IPS DF 19.7 (cell line): ENCODE results near the gene F2.

Experiments
- DNase-seq: peaks from one replicate; pipeline ENCODE4 v3.0.0-alpha.2; 2013; ENCODE audit warnings: low read depth, low spot score

Gene F2

DNA sequence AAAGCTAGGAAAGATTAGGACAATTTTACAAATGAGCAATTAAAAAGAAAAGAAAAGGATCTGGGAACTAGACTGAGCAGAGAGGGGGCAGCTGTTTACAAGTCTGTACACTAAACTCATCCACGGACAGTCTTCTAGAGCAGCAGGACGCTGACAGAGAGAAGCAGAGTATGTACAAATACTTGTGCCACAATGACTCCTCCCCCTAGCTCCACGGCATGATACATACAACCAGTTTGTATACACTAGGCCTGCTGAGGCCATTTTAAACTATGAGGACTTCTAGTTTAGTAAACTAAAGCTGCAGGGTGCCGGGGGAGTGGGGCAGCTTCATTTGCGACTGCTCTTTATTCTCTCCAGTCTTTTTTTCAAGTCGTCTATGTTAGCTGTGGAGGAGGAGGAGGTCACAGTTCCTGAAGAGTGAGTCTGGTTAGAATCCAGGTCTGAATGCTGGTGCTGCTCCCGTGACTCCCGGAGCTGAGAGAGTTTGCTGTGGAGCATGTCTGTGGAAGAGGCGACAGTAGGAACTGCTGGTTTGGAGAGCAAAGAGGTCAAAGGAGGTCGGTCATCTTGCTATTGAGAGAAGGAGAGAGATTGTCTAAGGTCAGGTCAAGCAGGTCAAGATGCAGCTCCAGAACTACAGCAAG lies 24.8 kb downstream of the F2 start:
- DNase-seq = no peak

DNA sequence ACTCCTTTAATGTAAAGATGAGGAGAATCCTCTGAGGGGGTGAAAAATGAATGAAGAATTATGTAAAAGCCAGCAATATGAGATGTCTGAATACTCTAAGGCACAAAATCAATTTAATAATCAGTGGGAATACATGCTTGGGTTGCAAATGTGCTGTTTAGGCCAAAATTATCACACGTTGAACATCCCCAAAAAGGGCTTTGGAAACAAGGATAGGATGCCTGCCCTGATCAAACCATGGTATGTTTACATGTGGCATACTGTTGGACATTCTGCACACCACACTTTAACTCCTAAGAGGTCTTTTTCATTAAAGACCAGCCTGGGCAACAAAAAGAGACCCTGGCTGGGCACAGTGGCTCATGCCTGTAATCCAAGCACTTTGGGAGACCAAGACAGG lies 26.3 kb downstream of the F2 start:
- no peak for DNase-seq

DNA sequence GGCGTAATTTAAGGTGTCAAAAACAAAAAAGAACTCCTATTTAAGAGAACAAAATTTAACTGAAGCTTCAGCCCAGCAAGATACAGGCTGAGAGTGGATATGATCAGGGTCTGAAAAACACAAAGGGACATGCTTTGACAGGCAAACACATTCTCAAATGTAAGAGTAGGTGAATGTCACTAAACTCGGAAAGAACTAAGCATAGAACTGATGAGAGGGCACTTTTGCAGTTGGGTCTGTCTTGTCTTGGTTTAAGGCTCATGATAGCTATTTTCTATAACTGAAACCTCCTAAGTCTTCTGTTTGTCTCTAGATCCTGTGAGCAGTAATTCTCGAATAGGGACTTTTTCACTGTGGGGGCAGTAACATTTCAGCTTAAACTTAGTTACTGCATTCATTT lies 27.0 kb downstream of the F2 start:
- no peak for DNase-seq

DNA sequence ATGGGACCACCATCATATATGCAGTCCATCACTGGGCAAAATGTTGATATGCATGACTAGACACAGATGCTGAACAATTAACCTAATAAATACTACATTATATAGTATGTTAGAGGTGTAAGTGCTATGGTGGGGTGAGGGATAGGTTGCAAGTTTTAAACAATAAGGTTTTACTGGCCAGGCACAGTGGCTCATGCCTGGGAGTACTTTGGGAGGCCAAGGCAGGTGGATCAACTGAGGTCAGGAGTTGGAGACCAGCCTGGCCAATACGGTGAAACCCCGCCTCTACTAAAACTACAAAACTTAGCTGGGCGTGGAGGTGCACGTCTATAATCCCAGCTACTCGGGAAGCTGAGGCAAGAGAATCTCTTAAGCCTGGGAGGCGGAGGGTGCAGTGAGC lies 28.1 kb downstream of the F2 start:
- DNase-seq = no peak

DNA sequence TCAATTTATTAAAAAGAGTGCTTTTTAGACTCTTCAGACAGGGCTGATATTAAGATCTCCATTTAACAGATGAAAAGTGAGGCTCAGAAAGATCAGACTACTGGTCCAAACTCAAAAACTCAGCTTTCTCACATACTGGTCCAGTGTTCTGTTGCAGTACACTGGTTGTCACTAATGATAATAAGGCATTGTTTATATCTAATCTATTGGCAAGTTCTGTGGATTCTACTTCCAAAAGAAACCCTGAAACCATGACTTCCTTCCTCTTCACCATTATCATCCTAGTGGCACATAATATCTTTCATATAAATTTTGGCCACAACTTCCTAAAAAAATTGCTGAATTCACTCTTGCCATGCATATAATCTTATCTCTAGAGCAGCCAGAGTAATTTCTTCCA lies 36.9 kb downstream of the F2 start:
- no peak for DNase-seq

DNA sequence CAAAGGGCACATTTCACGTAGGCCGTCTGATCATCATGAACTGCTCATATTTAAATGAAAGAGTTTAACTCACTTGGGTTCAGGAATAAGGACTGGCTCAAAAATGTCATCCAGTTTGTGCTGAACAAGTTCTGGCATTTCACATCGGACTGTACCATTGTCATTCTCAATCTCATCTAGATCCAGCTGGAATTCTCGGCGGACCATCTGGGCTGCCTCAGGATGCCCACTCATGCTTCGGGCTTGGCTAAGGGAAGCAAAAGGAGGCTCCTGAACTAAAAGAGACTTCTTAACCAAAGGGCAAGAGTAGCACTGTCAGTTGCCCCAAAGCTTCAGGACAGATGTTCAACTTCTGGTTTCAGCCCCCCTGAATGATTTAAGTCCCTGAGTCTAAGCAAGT lies 40.2 kb downstream of the F2 start:
- no peak for DNase-seq

DNA sequence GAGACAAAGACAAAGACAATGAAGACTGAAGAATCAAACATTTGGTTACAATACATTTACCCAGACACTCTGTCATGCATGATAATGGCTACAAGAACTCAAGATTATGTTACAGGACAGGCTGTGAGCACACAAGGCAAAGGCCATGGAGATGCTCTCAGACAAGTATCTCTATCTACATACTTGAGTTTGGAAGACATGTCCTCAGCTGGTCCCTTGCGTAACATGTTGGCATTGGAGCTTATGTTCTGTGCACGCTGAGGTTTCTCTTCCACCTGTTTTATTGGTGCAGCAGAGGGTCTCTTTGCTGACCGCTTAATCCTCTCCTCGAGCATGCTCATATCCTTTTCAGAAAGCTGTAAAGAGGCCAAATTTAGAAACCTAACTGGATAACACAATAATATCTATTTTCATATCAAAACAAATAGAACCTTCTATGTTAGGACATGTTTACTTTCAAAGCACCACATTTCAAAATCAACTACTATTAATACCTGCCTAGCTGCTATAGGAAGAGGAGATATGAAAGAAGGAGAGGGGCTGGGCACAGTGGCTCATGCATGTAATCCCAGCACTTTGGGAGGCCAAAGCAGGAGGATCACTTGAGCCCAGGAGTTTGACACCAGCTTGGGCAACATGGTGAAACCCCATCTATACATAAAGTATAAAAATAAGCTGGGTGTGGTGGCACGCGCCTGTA lies 41.6 kb downstream of the F2 start:
- no peak for DNase-seq

DNA sequence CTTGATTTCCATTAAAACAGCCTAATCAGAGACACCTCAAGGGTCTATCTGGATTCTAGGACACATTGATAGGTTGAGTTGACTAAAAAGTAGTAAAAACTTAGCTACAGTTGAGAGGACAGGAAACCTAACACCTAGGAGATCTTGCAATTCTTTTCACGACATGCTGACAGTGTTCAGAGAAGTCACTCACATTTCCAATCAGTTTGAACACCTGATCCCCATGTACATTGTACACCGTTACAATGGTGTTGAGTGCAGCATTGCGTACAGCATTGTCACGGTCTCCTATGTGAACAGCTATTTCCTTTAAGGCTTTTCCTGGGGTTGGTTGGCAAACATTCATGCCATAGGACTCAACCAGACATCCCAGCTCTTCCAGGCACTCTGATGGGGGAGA lies 42.8 kb downstream of the F2 start:
- no peak for DNase-seq

DNA sequence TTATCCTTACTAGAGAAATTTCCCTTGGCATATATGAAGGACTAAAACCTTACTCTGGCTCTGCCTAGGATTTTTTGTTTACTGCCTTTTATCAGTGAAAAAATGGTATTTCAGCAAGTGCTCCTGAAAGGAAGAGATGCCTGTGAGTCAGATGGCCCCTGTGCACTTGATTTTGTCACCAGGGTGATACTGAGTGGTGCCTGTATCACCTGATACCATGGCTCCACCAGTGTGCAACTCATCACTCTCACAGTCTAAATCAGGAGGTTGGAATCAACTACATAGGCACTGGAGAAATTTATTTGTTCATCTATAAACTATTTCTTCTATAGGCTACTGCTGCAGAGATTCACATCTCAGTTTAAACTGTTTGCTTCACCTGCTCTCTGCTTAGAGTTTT lies 43.2 kb downstream of the F2 start:
- DNase-seq = no peak

DNA sequence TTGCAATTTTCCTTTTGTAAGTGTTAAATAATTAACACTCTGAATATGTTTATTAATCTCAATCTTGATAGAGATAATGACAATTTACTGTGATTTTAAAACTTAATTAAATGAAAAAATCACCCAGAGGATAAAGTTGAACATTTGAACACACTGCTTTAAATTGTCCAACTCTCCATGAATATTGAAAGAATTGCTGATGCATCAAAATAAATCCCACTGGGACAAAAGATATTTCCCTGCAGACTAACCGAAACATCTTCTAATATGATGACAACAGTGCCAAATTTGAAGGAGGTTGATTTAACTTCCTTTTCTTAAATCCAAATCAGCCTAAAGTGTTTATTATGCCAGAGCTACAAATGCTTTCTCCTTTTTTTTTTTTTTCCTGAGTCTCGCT lies 47.6 kb downstream of the F2 start:
- DNase-seq = no peak

DNA sequence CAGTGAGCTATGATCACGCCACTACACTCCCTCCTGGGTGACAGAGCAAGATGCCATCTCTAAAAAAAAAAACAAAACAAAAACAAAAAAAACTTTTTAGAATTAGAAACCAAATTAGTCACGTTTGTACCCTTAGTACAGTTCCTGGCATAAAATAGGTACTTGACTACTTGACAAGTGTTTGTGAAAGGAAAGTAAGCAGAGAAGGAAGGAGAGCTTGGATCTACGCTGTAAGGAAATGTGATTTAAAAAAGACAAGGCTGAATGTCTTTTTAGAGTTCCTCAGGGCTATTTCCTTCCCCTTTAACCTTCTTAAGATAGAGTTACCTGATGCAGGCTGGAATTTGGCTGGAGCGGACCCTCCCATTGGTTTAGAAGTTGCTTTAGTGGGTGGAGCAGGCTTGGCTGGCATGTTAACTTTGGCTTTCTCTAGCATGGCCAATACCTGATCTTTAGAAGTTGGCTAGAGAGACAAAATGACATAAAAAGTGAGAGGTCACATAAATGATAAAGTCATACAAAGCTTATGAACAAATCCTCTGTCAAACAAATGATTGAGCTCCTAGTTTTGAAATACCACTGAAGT lies 50.7 kb downstream of the F2 start:
- DNase-seq = no peak

DNA sequence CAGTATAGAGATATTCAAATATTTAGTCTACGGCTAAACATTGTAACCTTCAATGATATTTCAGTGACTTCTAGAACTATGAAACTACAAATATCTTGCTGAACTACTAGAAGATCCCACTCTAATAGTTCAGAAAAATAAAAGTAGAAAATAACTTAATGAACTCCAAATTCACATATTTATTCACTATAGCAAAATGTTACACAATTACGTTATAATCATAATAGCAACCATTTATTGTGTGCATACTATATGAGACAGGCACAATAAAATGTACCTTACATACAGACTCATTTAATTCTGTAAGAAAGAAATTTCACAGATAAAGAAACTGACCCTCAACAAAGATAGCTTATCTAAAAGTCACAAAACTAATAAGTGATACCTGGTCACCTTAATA lies 57.9 kb downstream of the F2 start:
- no peak for DNase-seq

DNA sequence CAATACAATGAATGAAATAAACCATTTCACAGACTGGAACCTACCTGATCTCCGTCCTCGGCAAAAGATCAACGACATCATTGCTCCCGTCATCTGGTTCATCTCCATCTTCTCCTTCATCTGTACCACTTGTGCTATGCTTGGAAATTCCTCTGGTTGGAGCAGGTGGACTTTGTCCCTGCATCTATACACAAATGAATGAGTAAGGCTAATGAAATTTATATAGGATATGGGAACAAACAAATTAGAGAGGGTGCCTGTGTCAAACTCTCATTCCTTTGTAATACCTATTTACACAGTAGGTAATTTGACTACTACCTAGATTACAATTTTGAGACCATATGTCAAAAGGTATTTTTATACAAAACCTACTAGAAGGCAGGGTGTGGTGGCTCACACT lies 59.4 kb downstream of the F2 start:
- DNase-seq = no peak
